HEK293T (cell line): ENCODE data around the gene FAH.

Experiments
- ARNT ChIP-seq: fragments of 450-650 bp; IDR thresholded peaks from 2 replicates; pipeline ENCODE4 v1.6.1; 2017; ENCODE audit warnings: mild to moderate bottlenecking
- BHLHE40 ChIP-seq: fragments of 450-650 bp; IDR thresholded peaks from 2 replicates; pipeline ENCODE4 v1.6.1; 2016; ENCODE audit warnings: mild to moderate bottlenecking, moderate library complexity, borderline replicate concordance
- CTBP1 ChIP-seq: fragments of 450-650 bp; IDR thresholded peaks from 2 replicates; pipeline ENCODE4 v1.6.1; 2016; ENCODE audit warnings: borderline replicate concordance
- ELF4 ChIP-seq: fragments of 450-650 bp; IDR thresholded peaks from 2 replicates; pipeline ENCODE4 v1.6.1; 2017; ENCODE audit warnings: antibody characterized with exemption
- FOXA1 ChIP-seq: fragments of 450-650 bp; IDR thresholded peaks from 2 replicates; pipeline ENCODE4 v1.6.1; 2016; ENCODE audit warnings: mild to moderate bottlenecking
- FOXK2 ChIP-seq: fragments of 450-650 bp; IDR thresholded peaks from 2 replicates; pipeline ENCODE4 v1.6.1; 2016; ENCODE audit warnings: mild to moderate bottlenecking
- FOXM1 ChIP-seq: fragments of 450-650 bp; IDR thresholded peaks from 2 replicates; pipeline ENCODE4 v1.6.1; 2017; ENCODE audit warnings: mild to moderate bottlenecking, borderline replicate concordance
- HDGF ChIP-seq: fragments of 450-650 bp; IDR thresholded peaks from 2 replicates; pipeline ENCODE4 v1.6.1; 2017; ENCODE audit warnings: antibody characterized with exemption, borderline replicate concordance
- LEF1 ChIP-seq: fragments of 450-650 bp; IDR thresholded peaks from 2 replicates; pipeline ENCODE4 v1.6.1; 2017; ENCODE audit warnings: mild to moderate bottlenecking, borderline replicate concordance
- PKNOX1 ChIP-seq: fragments of 450-650 bp; IDR thresholded peaks from 2 replicates; pipeline ENCODE4 v1.6.1; 2016
- SP1 ChIP-seq: fragments of 450-650 bp; IDR thresholded peaks from 2 replicates; pipeline ENCODE4 v1.6.1; 2017
- SUZ12 ChIP-seq: fragments of 450-650 bp; IDR thresholded peaks from 2 replicates; pipeline ENCODE4 v1.6.1; 2016; ENCODE audit warnings: mild to moderate bottlenecking
- TARDBP ChIP-seq: fragments of 450-650 bp; IDR thresholded peaks from 2 replicates; pipeline ENCODE4 v1.6.1; 2016
- ZNF384 ChIP-seq: fragments of 450-650 bp; IDR thresholded peaks from 2 replicates; pipeline ENCODE4 v1.6.1; 2016

- TF ChIP-seq ELF4 (no peak), CTBP1 (no peak), FOXK2 (no peak), FOXM1 (no peak), TARDBP (no peak), SP1 (no peak), PKNOX1 (no peak), SUZ12 (no peak), ARNT (no peak), BHLHE40 (no peak), LEF1 (no peak), FOXA1 (no peak), ZNF384 (no peak), HDGF (no peak)
Measured at GRCh38 chr15:80217327-80217900, 64.6 kb downstream of the FAH start.
